Measurements from ENCODE around the gene TFAM. TPM values are rescaled to one million over a fixed set of nuclear protein-coding genes. Genes with fewer than 3 reads are reported as not detected.

The TFAM gene
- total and polyA plus RNA-seq, 2 donors (not counting 1 experiment from before 2014, with no cell fraction given): 8.2 to 38.4 TPM

DNA sequence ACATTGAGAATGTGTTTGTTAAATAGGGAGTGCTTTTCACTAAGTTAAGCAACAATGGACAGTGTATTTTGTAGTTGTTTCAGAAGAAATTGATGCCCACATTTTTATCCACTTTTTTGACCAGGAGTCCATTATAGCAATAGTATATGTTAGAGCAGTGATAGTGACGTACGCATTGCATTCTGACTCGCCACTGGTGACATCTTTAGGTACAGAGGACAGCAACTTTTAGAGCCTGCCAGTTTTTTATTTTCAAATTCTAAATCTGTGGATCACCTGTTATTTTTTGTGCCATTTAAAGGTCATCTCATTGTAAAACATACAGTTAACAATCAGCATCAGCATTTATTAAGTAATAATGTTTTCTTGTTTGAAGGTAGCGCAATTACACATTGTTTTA, 49.0 kb upstream of the TFAM start:
- Histone ChIP-seq H2AFZ (ENCODE audit: insufficient read depth, low read depth, low read length, poor library complexity, severe bottlenecking) (no peak overlapping the region), H3K79me2 (ENCODE audit: control insufficient read depth, insufficient read depth, low read length) (peaks cover 65% of the 10 kb centered on the region), H3K4me2 (replicated peaks; ENCODE audit: low read depth, low read length, poor library complexity, severe bottlenecking) (peak overlapping the region; percentile 88), H3K36me3 (replicated peaks in 1 of 2; ENCODE audit: control extremely low read depth in 1 of 2, control insufficient read depth in 1 of 2, extremely low read depth in 1 of 2, insufficient read depth in 2 of 2, low read length in 1 of 2) (no peaks in the 10 kb centered on the region), H4K20me1 (ENCODE audit: control insufficient read depth, insufficient read depth, low read length, poor library complexity, severe bottlenecking) (peaks cover 10% of the 10 kb centered on the region), H3K4me1 (ENCODE audit: control insufficient read depth in 2 of 2, insufficient read depth in 2 of 2, low read length in 2 of 2) (peaks cover 13 to 17% of the 10 kb centered on the region in 2 donors), H3K4me3 (ENCODE audit: control extremely low read depth in 1 of 5, extremely low read depth in 1 of 5, insufficient read depth in 1 of 5, low read depth in 2 of 5, low read length in 4 of 5) (peak overlapping the region in 2 of 5 experiments; percentile 84 to 93), H3K27ac (ENCODE audit: low read length in 2 of 2) (no peak overlapping the region), H3K27me3 (replicated peaks in 1 of 4; ENCODE audit: control extremely low read depth in 1 of 4, control insufficient read depth in 3 of 4, insufficient read depth in 4 of 4, low read length in 3 of 4) (no peaks in the 10 kb centered on the region), H3K9ac (ENCODE audit: low read length) (peak overlapping the region; percentile 91), H3K9me3 (ENCODE audit: control extremely low read depth in 1 of 3, control insufficient read depth in 2 of 3, insufficient read depth in 1 of 3, low read length in 2 of 3) (no peaks in the 10 kb centered on the region)
- Mint-ChIP-seq H3K4me3 (peak overlapping the region; percentile 96), H3K4me1 (peaks cover 40% of the 10 kb centered on the region), H3K27me3 (no peaks in the 10 kb centered on the region), H3K27ac (peak overlapping the region; percentile 91), H3K9me3 (ENCODE audit: insufficient read depth) (no peaks in the 10 kb centered on the region)
- intact Hi-C loops (cut with micrococcal nuclease): no loop called here
- ChIA-PET CTCF (interaction anchor here (2.0 kb wide), 1 partner anchor 48 kb away, joined by 9 read pairs; the partner anchor contains the start of gene TFAM), POLR2A (no interaction called here)
- DNase-seq: no peak
- no CpG with 5 or more reads among the region's 4 CpGs for WGBS (ENCODE audit: insufficient coverage)
- no peak for ATAC-seq (ENCODE audit: low read depth)
- TF ChIP-seq EZH2 (IDR thresholded peaks at IDR 0.05; ENCODE audit: borderline replicate concordance, insufficient read depth, low read depth, low read length, poor library complexity, severe bottlenecking): no peak
- TF ChIP-seq, protein P1, sequence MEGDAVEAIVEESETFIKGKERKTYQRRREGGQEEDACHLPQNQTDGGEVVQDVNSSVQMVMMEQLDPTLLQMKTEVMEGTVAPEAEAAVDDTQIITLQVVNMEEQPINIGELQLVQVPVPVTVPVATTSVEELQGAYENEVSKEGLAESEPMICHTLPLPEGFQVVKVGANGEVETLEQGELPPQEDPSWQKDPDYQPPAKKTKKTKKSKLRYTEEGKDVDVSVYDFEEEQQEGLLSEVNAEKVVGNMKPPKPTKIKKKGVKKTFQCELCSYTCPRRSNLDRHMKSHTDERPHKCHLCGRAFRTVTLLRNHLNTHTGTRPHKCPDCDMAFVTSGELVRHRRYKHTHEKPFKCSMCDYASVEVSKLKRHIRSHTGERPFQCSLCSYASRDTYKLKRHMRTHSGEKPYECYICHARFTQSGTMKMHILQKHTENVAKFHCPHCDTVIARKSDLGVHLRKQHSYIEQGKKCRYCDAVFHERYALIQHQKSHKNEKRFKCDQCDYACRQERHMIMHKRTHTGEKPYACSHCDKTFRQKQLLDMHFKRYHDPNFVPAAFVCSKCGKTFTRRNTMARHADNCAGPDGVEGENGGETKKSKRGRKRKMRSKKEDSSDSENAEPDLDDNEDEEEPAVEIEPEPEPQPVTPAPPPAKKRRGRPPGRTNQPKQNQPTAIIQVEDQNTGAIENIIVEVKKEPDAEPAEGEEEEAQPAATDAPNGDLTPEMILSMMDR (IDR thresholded peaks at IDR 0.05): no peak

DNA sequence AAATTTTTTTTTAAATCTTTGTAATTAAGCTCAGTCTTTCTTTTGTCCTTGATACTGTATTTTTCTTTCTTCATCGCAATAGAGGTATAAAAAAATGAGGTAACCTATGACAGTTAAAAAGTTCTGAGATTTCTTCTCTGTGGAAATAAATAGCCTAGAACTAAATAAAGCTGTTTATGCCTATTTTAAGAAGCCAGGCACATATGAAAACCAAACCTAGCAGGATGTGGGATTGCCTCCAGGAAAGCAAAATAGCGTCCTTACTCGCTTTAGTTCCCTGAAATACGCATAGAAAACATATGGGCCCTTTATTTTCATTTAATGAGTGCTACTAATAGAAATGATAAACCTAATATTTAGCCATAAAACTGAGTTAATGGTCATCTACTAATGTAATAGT, 43.8 kb upstream of the TFAM start:
- H3K36me3 ChIP-seq (replicated peaks in 1 of 2; ENCODE audit: control extremely low read depth in 1 of 2, control insufficient read depth in 1 of 2, extremely low read depth in 1 of 2, insufficient read depth in 2 of 2, low read length in 1 of 2): no peaks in the 10 kb centered on the region
- Mint-ChIP-seq H3K9me3 (ENCODE audit: insufficient read depth) (no peaks in the 10 kb centered on the region), H3K27me3 (no peaks in the 10 kb centered on the region), H3K4me1 (peaks cover 39% of the 10 kb centered on the region), H3K27ac (no peak overlapping the region), H3K4me3 (no peak overlapping the region)
- ATAC-seq (ENCODE audit: low read depth) (no peak), DNase-seq (no peak)
- H3K4me1 ChIP-seq (ENCODE audit: control insufficient read depth in 2 of 2, insufficient read depth in 2 of 2, low read length in 2 of 2): peaks cover 0 to 12% of the 10 kb centered on the region in 2 donors
- H3K4me2 ChIP-seq (replicated peaks; ENCODE audit: low read depth, low read length, poor library complexity, severe bottlenecking): no peak overlapping the region
- no peaks in the 10 kb centered on the region for H3K27me3 ChIP-seq (replicated peaks in 1 of 4; ENCODE audit: control extremely low read depth in 1 of 4, control insufficient read depth in 3 of 4, insufficient read depth in 4 of 4, low read length in 3 of 4)
- no peak overlapping the region for H3K4me3 ChIP-seq (ENCODE audit: control extremely low read depth in 1 of 5, extremely low read depth in 1 of 5, insufficient read depth in 1 of 5, low read depth in 2 of 5, low read length in 4 of 5)
- H3K9ac ChIP-seq (ENCODE audit: low read length): no peak overlapping the region
- TF ChIP-seq, protein P1 (IDR thresholded peaks at IDR 0.05): no peak
- TF ChIP-seq EZH2 (IDR thresholded peaks at IDR 0.05; ENCODE audit: borderline replicate concordance, insufficient read depth, low read depth, low read length, poor library complexity, severe bottlenecking): no peak
- H3K27ac ChIP-seq (ENCODE audit: low read length in 2 of 2): no peak overlapping the region
- ChIA-PET CTCF (interaction anchor here (1.0 kb wide), 1 partner anchor 43 kb away, joined by 3 read pairs; no protein-coding TSS in a partner anchor), POLR2A (no interaction called here)
- peaks cover 94% of the 10 kb centered on the region for H3K79me2 ChIP-seq (ENCODE audit: control insufficient read depth, insufficient read depth, low read length)
- H4K20me1 ChIP-seq (ENCODE audit: control insufficient read depth, insufficient read depth, low read length, poor library complexity, severe bottlenecking): peaks cover 32% of the 10 kb centered on the region
- no peaks in the 10 kb centered on the region for H3K9me3 ChIP-seq (ENCODE audit: control extremely low read depth in 1 of 3, control insufficient read depth in 2 of 3, insufficient read depth in 1 of 3, low read length in 2 of 3)
- intact Hi-C loops (cut with micrococcal nuclease): no loop called here
- no CpG with 5 or more reads among the region's 4 CpGs for WGBS (ENCODE audit: insufficient coverage)
- no peak overlapping the region for H2AFZ ChIP-seq (ENCODE audit: insufficient read depth, low read depth, low read length, poor library complexity, severe bottlenecking)

All from B cell (primary cell).